ENCODE measurements around the gene FXYD4.
"Not testable (repeated sequence)": the region's sequence is repeated elsewhere in the genome, so short reads cannot be mapped to it uniquely, and the experiment has no call there.

The FXYD4 gene

GRCh38 chr10:43390333-43390732, 18.9 kb downstream of the FXYD4 start:
- peaks cover 12% of the 10 kb centered on the region for H3K4me1 ChIP-seq (ENCODE audit: insufficient read depth, low read length)

GRCh38 chr10:43390759-43391158, 19.3 kb downstream of the FXYD4 start:
- H3K36me3 ChIP-seq (ENCODE audit: insufficient read depth, low read length): peaks cover 52% of the 10 kb centered on the region
- H3K4me1 ChIP-seq (ENCODE audit: insufficient read depth, low read length): peaks cover 13% of the 10 kb centered on the region
- H3K9me3 ChIP-seq (ENCODE audit: control insufficient read depth, insufficient read depth, low read length): no peaks in the 10 kb centered on the region
- no peak overlapping the region for H3K9ac ChIP-seq (ENCODE audit: low read depth, low read length)

More at GRCh38 chr10:43390333-43390732, 18.9 kb downstream of the FXYD4 start:
- Histone ChIP-seq H3K9ac (ENCODE audit: low read depth, low read length) (no peak overlapping the region), H3K9me3 (ENCODE audit: control insufficient read depth, insufficient read depth, low read length) (no peaks in the 10 kb centered on the region), H3K36me3 (ENCODE audit: insufficient read depth, low read length) (peaks cover 55% of the 10 kb centered on the region)

- H3K9ac ChIP-seq (ENCODE audit: low read depth, low read length): no peak overlapping the region
- peaks cover 13% of the 10 kb centered on the region for H3K4me1 ChIP-seq (ENCODE audit: insufficient read depth, low read length)
- H3K36me3 ChIP-seq (ENCODE audit: insufficient read depth, low read length): peaks cover 50% of the 10 kb centered on the region
Observed at GRCh38 chr10:43391496-43391895, 20.1 kb downstream of the FXYD4 start.

GRCh38 chr10:43392748-43393147, 21.3 kb downstream of the FXYD4 start:
- peaks cover 13% of the 10 kb centered on the region for H3K4me1 ChIP-seq (ENCODE audit: insufficient read depth, low read length)
- no peak overlapping the region for H3K9ac ChIP-seq (ENCODE audit: low read depth, low read length)
- H3K9me3 ChIP-seq (ENCODE audit: control insufficient read depth, insufficient read depth, low read length): no peaks in the 10 kb centered on the region
- H3K36me3 ChIP-seq (ENCODE audit: insufficient read depth, low read length): peaks cover 39% of the 10 kb centered on the region

More at GRCh38 chr10:43391496-43391895, 20.1 kb downstream of the FXYD4 start:
- H3K9me3 ChIP-seq (ENCODE audit: control insufficient read depth, insufficient read depth, low read length): no peaks in the 10 kb centered on the region

- not testable (repeated sequence) for H3K9ac ChIP-seq (ENCODE audit: low read depth, low read length); H3K9me3 ChIP-seq (ENCODE audit: control insufficient read depth, insufficient read depth, low read length)
- H3K36me3 ChIP-seq (ENCODE audit: insufficient read depth, low read length): peaks cover 36% of the 10 kb centered on the region
- H3K4me1 ChIP-seq (ENCODE audit: insufficient read depth, low read length): peaks cover 13% of the 10 kb centered on the region
Observed at GRCh38 chr10:43393186-43393585, 21.8 kb downstream of the FXYD4 start.

GRCh38 chr10:43393606-43394360, 22.3 kb downstream of the FXYD4 start:
- peaks cover 15% of the 10 kb centered on the region for H3K4me1 ChIP-seq (ENCODE audit: insufficient read depth, low read length)
- no peaks in the 10 kb centered on the region for H3K9me3 ChIP-seq (ENCODE audit: control insufficient read depth, insufficient read depth, low read length)
- H3K9ac ChIP-seq (ENCODE audit: low read depth, low read length): no peak overlapping the region
- peaks cover 36% of the 10 kb centered on the region for H3K36me3 ChIP-seq (ENCODE audit: insufficient read depth, low read length)

- Histone ChIP-seq H3K9ac (ENCODE audit: low read depth, low read length) (peak overlapping the region; percentile 99), H3K36me3 (ENCODE audit: insufficient read depth, low read length) (peaks cover 31% of the 10 kb centered on the region), H3K4me1 (ENCODE audit: insufficient read depth, low read length) (peaks cover 24% of the 10 kb centered on the region), H3K9me3 (ENCODE audit: control insufficient read depth, insufficient read depth, low read length) (no peaks in the 10 kb centered on the region)
Observed at GRCh38 chr10:43394868-43395267, 23.4 kb downstream of the FXYD4 start.

GRCh38 chr10:43395571-43396060, 24.2 kb downstream of the FXYD4 start:
- Histone ChIP-seq H3K36me3 (ENCODE audit: insufficient read depth, low read length) (peaks cover 23% of the 10 kb centered on the region), H3K4me1 (ENCODE audit: insufficient read depth, low read length) (peaks cover 29% of the 10 kb centered on the region), H3K9ac (ENCODE audit: low read depth, low read length) (peak overlapping the region; percentile 99), H3K9me3 (ENCODE audit: control insufficient read depth, insufficient read depth, low read length) (no peaks in the 10 kb centered on the region)

GRCh38 chr10:43396061-43396927, 24.9 kb downstream of the FXYD4 start:
- Histone ChIP-seq H3K4me1 (ENCODE audit: insufficient read depth, low read length) (peaks cover 34% of the 10 kb centered on the region), H3K9ac (ENCODE audit: low read depth, low read length) (peak overlapping the region; percentile 99), H3K9me3 (ENCODE audit: control insufficient read depth, insufficient read depth, low read length) (no peaks in the 10 kb centered on the region), H3K36me3 (ENCODE audit: insufficient read depth, low read length) (peaks cover 23% of the 10 kb centered on the region)

GRCh38 chr10:43396928-43397624, 25.6 kb downstream of the FXYD4 start:
- H3K9ac ChIP-seq (ENCODE audit: low read depth, low read length): peak overlapping the region; percentile 71
- H3K36me3 ChIP-seq (ENCODE audit: insufficient read depth, low read length): peaks cover 18% of the 10 kb centered on the region
- no peaks in the 10 kb centered on the region for H3K9me3 ChIP-seq (ENCODE audit: control insufficient read depth, insufficient read depth, low read length)
- peaks cover 37% of the 10 kb centered on the region for H3K4me1 ChIP-seq (ENCODE audit: insufficient read depth, low read length)

- Histone ChIP-seq H3K9ac (ENCODE audit: low read depth, low read length) (no peak overlapping the region), H3K9me3 (ENCODE audit: control insufficient read depth, insufficient read depth, low read length) (no peaks in the 10 kb centered on the region), H3K4me1 (ENCODE audit: insufficient read depth, low read length) (peaks cover 48% of the 10 kb centered on the region), H3K36me3 (ENCODE audit: insufficient read depth, low read length) (peaks cover 6% of the 10 kb centered on the region)
Observed at GRCh38 chr10:43398939-43399319, 27.5 kb downstream of the FXYD4 start.

GRCh38 chr10:43399320-43400310, 28.2 kb downstream of the FXYD4 start:
- no peaks in the 10 kb centered on the region for H3K36me3 ChIP-seq (ENCODE audit: insufficient read depth, low read length)
- no peaks in the 10 kb centered on the region for H3K9me3 ChIP-seq (ENCODE audit: control insufficient read depth, insufficient read depth, low read length)
- no peak overlapping the region; the same call in 1 of the 2 replicates for H3K9ac ChIP-seq (ENCODE audit: low read depth, low read length)
- peaks cover 49% of the 10 kb centered on the region for H3K4me1 ChIP-seq (ENCODE audit: insufficient read depth, low read length)

GRCh38 chr10:43401627-43402026, 30.2 kb downstream of the FXYD4 start:
- Histone ChIP-seq H3K4me1 (ENCODE audit: insufficient read depth, low read length) (peaks cover 50% of the 10 kb centered on the region), H3K9me3 (ENCODE audit: control insufficient read depth, insufficient read depth, low read length) (no peaks in the 10 kb centered on the region), H3K36me3 (ENCODE audit: insufficient read depth, low read length) (no peaks in the 10 kb centered on the region), H3K9ac (ENCODE audit: low read depth, low read length) (no peak overlapping the region)

Data from ES-I3 (cell line).